ENCODE results near the gene RALGDS.

- TF ChIP-seq CTCF (IDR thresholded peaks at IDR 0.05) = no peak
- no peak for TF ChIP-seq NFYB (CRISPR knock-in tag; conservative IDR thresholded peaks at IDR 0.05; ENCODE audit: low read depth)
- TF ChIP-seq PRRX2 (CRISPR knock-in tag; IDR thresholded peaks at IDR 0.05) = no peak
Observed at GRCh38 chr9:133115604-133116345, 5.3 kb downstream of the RALGDS start.

Measured in WTC11 (cell line).